Sigmoid colon (tissue), 4 donors: ENCODE data around the gene TMEM82.

Source experiments
- EP300 ChIP-seq, 4 donors: sonication (generic); formaldehyde crosslinking; IDR thresholded peaks; one replicate each; pipeline ENCODE4 v1.6.1; 2017; ENCODE audit warnings: antibody characterized with exemption in 4 of 4
- POLR2A ChIP-seq, 2 donors: fragments of 450-650 bp; IDR thresholded peaks; one replicate each; pipeline ENCODE4 v1.6.1; 2016; ENCODE audit warnings: antibody characterized with exemption in 2 of 2, mild to moderate bottlenecking in 2 of 2, moderate library complexity in 2 of 2
- POLR2AphosphoS5 ChIP-seq, 4 donors: sonication (generic); formaldehyde crosslinking; IDR thresholded peaks; one replicate each; pipeline ENCODE4 v1.6.1; 2017; ENCODE audit warnings: antibody characterized with exemption in 4 of 4
- TF ChIP-seq, protein P1 (sequence below), 4 experiments: fragments of 450-650 bp in 3 of 4; fragments of 200-600 bp in 1 of 4; IDR thresholded peaks; one replicate each; pipeline ENCODE4 v1.5.1; 2016 to 2019; ENCODE audit warnings: antibody characterized with exemption in 4 of 4, mild to moderate bottlenecking in 3 of 4, moderate library complexity in 2 of 4

DNA sequence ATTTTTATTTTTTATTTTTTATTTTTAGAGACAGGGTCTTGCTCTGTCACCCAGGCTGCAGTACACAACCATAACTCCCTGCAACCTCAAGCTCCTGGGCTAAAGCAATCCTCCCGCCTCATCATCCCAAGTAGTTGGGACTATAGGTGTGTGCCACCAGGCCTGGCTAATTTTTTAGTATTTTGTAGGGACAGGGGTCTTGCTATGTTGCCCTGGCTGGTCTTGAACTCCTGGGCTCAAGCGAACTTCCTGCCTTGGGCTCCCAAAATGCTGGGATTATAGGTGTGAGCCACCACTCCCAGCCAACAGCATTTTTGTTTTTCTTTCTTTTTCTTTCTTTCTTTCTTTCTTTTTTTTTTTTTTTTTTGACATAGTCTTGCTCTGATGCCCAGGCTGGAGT is 44.1 kb upstream of the TMEM82 start:
- TF ChIP-seq, protein P1, sequence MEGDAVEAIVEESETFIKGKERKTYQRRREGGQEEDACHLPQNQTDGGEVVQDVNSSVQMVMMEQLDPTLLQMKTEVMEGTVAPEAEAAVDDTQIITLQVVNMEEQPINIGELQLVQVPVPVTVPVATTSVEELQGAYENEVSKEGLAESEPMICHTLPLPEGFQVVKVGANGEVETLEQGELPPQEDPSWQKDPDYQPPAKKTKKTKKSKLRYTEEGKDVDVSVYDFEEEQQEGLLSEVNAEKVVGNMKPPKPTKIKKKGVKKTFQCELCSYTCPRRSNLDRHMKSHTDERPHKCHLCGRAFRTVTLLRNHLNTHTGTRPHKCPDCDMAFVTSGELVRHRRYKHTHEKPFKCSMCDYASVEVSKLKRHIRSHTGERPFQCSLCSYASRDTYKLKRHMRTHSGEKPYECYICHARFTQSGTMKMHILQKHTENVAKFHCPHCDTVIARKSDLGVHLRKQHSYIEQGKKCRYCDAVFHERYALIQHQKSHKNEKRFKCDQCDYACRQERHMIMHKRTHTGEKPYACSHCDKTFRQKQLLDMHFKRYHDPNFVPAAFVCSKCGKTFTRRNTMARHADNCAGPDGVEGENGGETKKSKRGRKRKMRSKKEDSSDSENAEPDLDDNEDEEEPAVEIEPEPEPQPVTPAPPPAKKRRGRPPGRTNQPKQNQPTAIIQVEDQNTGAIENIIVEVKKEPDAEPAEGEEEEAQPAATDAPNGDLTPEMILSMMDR (IDR thresholded peaks at IDR 0.05): no peak
- no peak for TF ChIP-seq POLR2AphosphoS5 (IDR thresholded peaks at IDR 0.05)
- no peak for TF ChIP-seq POLR2A (IDR thresholded peaks at IDR 0.05)
- no peak for TF ChIP-seq EP300 (IDR thresholded peaks at IDR 0.05)
